Keratinocyte (primary cell): Measurements from ENCODE around the gene EXOC4. TPM values are rescaled to one million over a fixed set of nuclear protein-coding genes. Genes with fewer than 3 reads are reported as not detected.

Experiments used
- DNase-seq: peaks from one replicate; pipeline ENCODE4 v3.0.0-alpha.2; 2011; ENCODE audit warnings: low read depth, missing footprints, low spot score
- FAIRE-seq: peaks from 2 replicates; lab custom pipeline; 2011; peaks lifted over from hg19 to GRCh38; lab: Jason Lieb, UNC
- H2AFZ ChIP-seq: 2 replicates; pipeline ENCODE4 v1.6.0; 2012; ENCODE audit warnings: low read length, control low read depth, inconsistent platforms; ENCODE audit not compliant: control insufficient read depth
- H3K27ac ChIP-seq: 2 replicates; pipeline ENCODE4 v1.5.1; 2011; ENCODE audit warnings: low read length; ENCODE audit not compliant: control insufficient read depth, insufficient read depth
- H3K27me3 ChIP-seq: 3 replicates; pipeline ENCODE4 v1.6.0; 2011; ENCODE audit warnings: low read length; ENCODE audit not compliant: control insufficient read depth, insufficient read depth; ENCODE audit errors: extremely low read depth
- H3K36me3 ChIP-seq, 2 experiments: 2 replicates in 1 of 2; 3 replicates in 1 of 2; pipeline ENCODE4 v1.5.1; 2011; ENCODE audit warnings: low read length in 2 of 2, mild to moderate bottlenecking in 1 of 2; ENCODE audit not compliant: control insufficient read depth in 2 of 2, insufficient read depth in 2 of 2; ENCODE audit errors: extremely low read depth in 1 of 2
- H3K4me1 ChIP-seq: 3 replicates; pipeline ENCODE4 v1.5.1; 2011; ENCODE audit warnings: low read length; ENCODE audit not compliant: control insufficient read depth, insufficient read depth; ENCODE audit errors: extremely low read depth
- H3K4me2 ChIP-seq: 3 replicates; pipeline ENCODE4 v1.6.0; 2011; ENCODE audit warnings: low read depth, low read length; ENCODE audit not compliant: control insufficient read depth, insufficient read depth; ENCODE audit errors: extremely low read depth
- H3K4me3 ChIP-seq, 3 experiments: fragments of 200-600 bp in 1 of 3; sonication (generic) in 1 of 3; 2 replicates in 2 of 3; 3 replicates in 1 of 3; pipeline ENCODE4 v1.5.1; 2011 to 2016; ENCODE audit warnings: low read length in 3 of 3, mild to moderate bottlenecking in 3 of 3, control low read depth in 2 of 3, inconsistent platforms in 1 of 3, low read depth in 1 of 3, mixed read lengths in 1 of 3, mixed run types in 1 of 3, moderate library complexity in 1 of 3; ENCODE audit not compliant: control insufficient read depth in 2 of 3, insufficient read depth in 2 of 3; ENCODE audit errors: extremely low read depth in 1 of 3
- H3K79me2 ChIP-seq: 2 replicates; pipeline ENCODE4 v1.6.0; 2012; ENCODE audit warnings: low read length; ENCODE audit not compliant: control insufficient read depth, insufficient read depth
- H3K9ac ChIP-seq: 3 replicates; pipeline ENCODE4 v1.6.0; 2011; ENCODE audit warnings: low read length; ENCODE audit not compliant: control insufficient read depth, insufficient read depth; ENCODE audit errors: extremely low read depth
- H3K9me1 ChIP-seq: 3 replicates; pipeline ENCODE4 v1.6.0; 2011; ENCODE audit warnings: low read length; ENCODE audit not compliant: control insufficient read depth, insufficient read depth; ENCODE audit errors: extremely low read depth
- H3K9me3 ChIP-seq: 2 replicates; pipeline ENCODE4 v1.5.1; 2012; ENCODE audit warnings: low read depth, low read length; ENCODE audit not compliant: control insufficient read depth
- H4K20me1 ChIP-seq: 3 replicates; pipeline ENCODE4 v1.6.0; 2011; ENCODE audit warnings: low read length; ENCODE audit not compliant: control insufficient read depth, insufficient read depth; ENCODE audit errors: extremely low read depth
- CTCF ChIP-seq, 3 experiments: IDR thresholded peaks in 1 of 3; conservative IDR thresholded peaks in 1 of 3; optimal IDR thresholded peaks in 1 of 3; 2 replicates in 2 of 3; 3 replicates in 1 of 3; pipeline versions ENCODE3 to v1.5.1; 2011; ENCODE audit warnings: low read length in 3 of 3, mild to moderate bottlenecking in 3 of 3, moderate library complexity in 2 of 3, control low read depth in 1 of 3, inconsistent platforms in 1 of 3; ENCODE audit not compliant: insufficient read depth in 2 of 3; ENCODE audit errors: extremely low read depth in 1 of 3
- EZH2 ChIP-seq: IDR thresholded peaks from one replicate; pipeline ENCODE4 v1.6.1; 2012; ENCODE audit warnings: inconsistent platforms, mild to moderate bottlenecking, low read length, moderate library complexity
- dilution Hi-C: fragments of 300-500 bp; cut with MboI; formaldehyde crosslinking; loops from one replicate; pipeline ENCODE4 v1.7.0; 2020; ENCODE audit warnings: low sequenced_read_pairs; ENCODE audit not compliant: extremely low pct_ligation_motif_present
- polyA plus RNA-seq, 5 experiments: library from polyadenylated mRNA; depleted of rRNA in 3 of 5; stranded (reverse) in 3 of 5; stranded (forward) in 1 of 5; unstranded in 1 of 5; fragments of >200 nt; gene quantifications; 1 replicate in 1 of 5; 2 replicates in 3 of 5; 3 replicates in 1 of 5; pipeline versions ENCODE4 v1.2.1 to v1.2.3, GENCODE V29; 2011 to 2012; ENCODE audit warnings: missing spikeins in 2 of 5, low read depth in 1 of 5, low replicate concordance in 1 of 5

The EXOC4 gene
- polyA plus RNA-seq, 1 donor (not counting 4 experiments of a cell fraction or from before 2014, with no cell fraction given): 52.6 TPM

DNA sequence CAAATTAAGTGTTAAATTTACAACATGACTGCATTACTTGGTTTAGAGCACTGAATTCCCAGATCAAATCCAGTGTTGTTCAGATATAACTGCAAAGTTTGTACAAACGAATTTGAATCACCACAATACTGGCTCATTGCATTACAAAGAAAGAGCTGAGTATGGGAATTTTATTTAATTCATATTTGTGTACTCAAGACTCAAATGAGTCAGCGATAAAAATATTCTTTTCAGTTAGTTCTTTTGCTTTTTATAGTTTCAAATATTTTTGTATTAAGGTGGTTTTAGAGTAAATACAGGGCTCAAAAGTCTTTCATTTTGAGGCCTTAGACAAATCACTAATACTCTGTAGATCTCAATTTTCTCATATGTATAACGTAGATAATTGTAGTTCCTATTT lies 805.6 kb downstream of the EXOC4 start:
- H3K9me1 ChIP-seq: no peaks in the 10 kb centered on the region
- FAIRE-seq (no peak), DNase-seq (no peak)
- H2AFZ ChIP-seq: no peak overlapping the region
- H3K79me2 ChIP-seq: no peaks in the 10 kb centered on the region
- dilution Hi-C loops: no loop called here
- no peak overlapping the region for H3K9ac ChIP-seq
- no peaks in the 10 kb centered on the region for H3K4me1 ChIP-seq
- peaks cover 4% of the 10 kb centered on the region for H4K20me1 ChIP-seq
- TF ChIP-seq CTCF (optimal IDR thresholded peaks at IDR 0.05 in 1 of 3, IDR thresholded peaks at IDR 0.05 in 1 of 3, conservative IDR thresholded peaks at IDR 0.05 in 1 of 3; ENCODE audit: extremely low read depth in 1 of 3, insufficient read depth in 2 of 3, low read length in 3 of 3) (no peak), EZH2 (no peak)
- no peak overlapping the region for H3K27ac ChIP-seq
- no peaks in the 10 kb centered on the region for H3K36me3 ChIP-seq
- no peak overlapping the region for H3K4me3 ChIP-seq
- H3K9me3 ChIP-seq: no peaks in the 10 kb centered on the region
- H3K4me2 ChIP-seq: no peak overlapping the region
- H3K27me3 ChIP-seq: no peaks in the 10 kb centered on the region

DNA sequence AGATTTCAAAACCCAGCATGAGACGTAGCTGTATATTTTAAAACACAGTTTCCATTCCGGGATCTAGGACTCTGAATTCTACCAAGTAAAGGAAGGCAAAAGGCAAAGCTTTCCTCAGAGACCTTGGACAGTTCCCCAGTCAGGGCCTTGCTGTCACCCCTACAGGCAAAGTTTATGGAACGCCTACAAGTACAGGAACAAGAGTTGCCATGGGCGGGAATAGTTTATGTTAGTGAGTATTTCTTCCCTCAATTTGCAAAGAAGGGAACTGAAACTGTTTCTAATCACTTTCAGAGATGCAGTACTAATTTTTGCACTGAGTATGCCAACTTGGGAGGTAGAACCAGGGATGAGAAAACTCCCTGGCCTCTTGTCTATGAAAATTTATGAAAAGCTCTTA lies 806.1 kb downstream of the EXOC4 start:
- Histone ChIP-seq H3K27me3 (no peaks in the 10 kb centered on the region), H3K27ac (no peak overlapping the region), H4K20me1 (peaks cover 4% of the 10 kb centered on the region), H3K79me2 (no peaks in the 10 kb centered on the region), H3K4me2 (no peak overlapping the region), H3K4me3 (no peak overlapping the region), H3K9me3 (no peaks in the 10 kb centered on the region), H2AFZ (no peak overlapping the region), H3K36me3 (no peaks in the 10 kb centered on the region), H3K9me1 (no peaks in the 10 kb centered on the region), H3K4me1 (no peaks in the 10 kb centered on the region), H3K9ac (no peak overlapping the region)
- FAIRE-seq: no peak
- TF ChIP-seq CTCF (optimal IDR thresholded peaks at IDR 0.05 in 1 of 3, IDR thresholded peaks at IDR 0.05 in 1 of 3, conservative IDR thresholded peaks at IDR 0.05 in 1 of 3; ENCODE audit: extremely low read depth in 1 of 3, insufficient read depth in 2 of 3, low read length in 3 of 3) (no peak), EZH2 (no peak)
- DNase-seq: no peak
- dilution Hi-C loops: no loop called here
